Measurements from ENCODE around the gene CHRM2. TPM values are rescaled to one million over a fixed set of nuclear protein-coding genes. Genes with fewer than 3 reads are reported as not detected.

Gene CHRM2
- total and polyA plus RNA-seq, 2 experiments from 2014 or later = 0.21 to 0.35 TPM

- TF ChIP-seq ZNF462 (CRISPR knock-in tag; IDR thresholded peaks at IDR 0.05) (no peak), POLR2AphosphoS5 (IDR thresholded peaks at IDR 0.05; ENCODE audit: low read depth) (no peak), CREB1 (CRISPR knock-in tag; IDR thresholded peaks at IDR 0.05; ENCODE audit: low read depth) (no peak)
These were observed 151.9 kb downstream of the CHRM2 start (continued) for GRCh38 chr7:137020351-137020750.

GRCh38 chr7:137025469-137026175, 157.2 kb downstream of the CHRM2 start:
- Histone ChIP-seq H3K27me3 (ENCODE audit: insufficient read depth) (no peaks in the 10 kb centered on the region), H3K4me3 (no peak overlapping the region), H3K4me2 (no peak overlapping the region), H3F3A (replicated peaks; ENCODE audit: low read depth) (no peaks in the 10 kb centered on the region), H3K79me2 (replicated peaks; ENCODE audit: insufficient read depth) (no peaks in the 10 kb centered on the region), H3K4me1 (ENCODE audit: insufficient read depth) (no peaks in the 10 kb centered on the region), H3K27ac (ENCODE audit: low read depth) (no peak overlapping the region), H2AFZ (no peak overlapping the region), H4K20me1 (replicated peaks; ENCODE audit: insufficient read depth) (no peaks in the 10 kb centered on the region), H3K9me2 (ENCODE audit: insufficient read depth) (peaks cover 5% of the 10 kb centered on the region), H3K36me3 (ENCODE audit: insufficient read depth) (no peaks in the 10 kb centered on the region)
- Mint-ChIP-seq H3K27ac (no peak overlapping the region), H3K27me3 (ENCODE audit: insufficient read depth, low read depth, poor library complexity) (no peaks in the 10 kb centered on the region), H3K4me3 (no peak overlapping the region), H3K4me1 (no peaks in the 10 kb centered on the region), H3K36me3 (ENCODE audit: low read depth) (no peaks in the 10 kb centered on the region), H3K9me3 (no peaks in the 10 kb centered on the region)
- no peak for ATAC-seq
- no peak for DNase-seq (ENCODE audit: low spot score)
- TF ChIP-seq EZH2 (IDR thresholded peaks at IDR 0.05; ENCODE audit: low read depth, unreplicated experiment) = no peak
- no peak for TF ChIP-seq JUNB (IDR thresholded peaks at IDR 0.05; ENCODE audit: unreplicated experiment)
- TF ChIP-seq CREB1 (CRISPR knock-in tag; IDR thresholded peaks at IDR 0.05; ENCODE audit: low read depth) = no peak
- TF ChIP-seq ETS1 (IDR thresholded peaks at IDR 0.05) = no peak
- no peak for TF ChIP-seq CTCF (conservative IDR thresholded peaks at IDR 0.05; ENCODE audit: low read depth in 2 of 2)
- TF ChIP-seq ZNF331 (CRISPR knock-in tag; IDR thresholded peaks at IDR 0.05; ENCODE audit: low read depth) = no peak
